Neuron (in vitro differentiated cells): ENCODE data around the gene PARG.

Experiments
- H2AFZ ChIP-seq: one replicate; pipeline ENCODE4 v1.6.1; 2013; ENCODE audit warnings: low read depth, mild to moderate bottlenecking, inconsistent platforms, low read length, moderate library complexity
- H3K27me3 ChIP-seq: one replicate; pipeline ENCODE4 v1.6.1; 2013; ENCODE audit warnings: low read length; ENCODE audit not compliant: insufficient read depth
- H3K36me3 ChIP-seq: one replicate; pipeline ENCODE4 v1.6.1; 2013; ENCODE audit warnings: low read length; ENCODE audit not compliant: insufficient read depth
- H3K4me1 ChIP-seq: one replicate; pipeline ENCODE4 v1.6.1; 2013; ENCODE audit warnings: low read length; ENCODE audit not compliant: insufficient read depth
- H3K4me3 ChIP-seq: 2 replicates; pipeline ENCODE4 v1.5.1; 2013; ENCODE audit warnings: mild to moderate bottlenecking, low read length, moderate library complexity
- H3K9me3 ChIP-seq: one replicate; pipeline ENCODE4 v1.6.1; 2013; ENCODE audit warnings: low read length

PARG gene

DNA sequence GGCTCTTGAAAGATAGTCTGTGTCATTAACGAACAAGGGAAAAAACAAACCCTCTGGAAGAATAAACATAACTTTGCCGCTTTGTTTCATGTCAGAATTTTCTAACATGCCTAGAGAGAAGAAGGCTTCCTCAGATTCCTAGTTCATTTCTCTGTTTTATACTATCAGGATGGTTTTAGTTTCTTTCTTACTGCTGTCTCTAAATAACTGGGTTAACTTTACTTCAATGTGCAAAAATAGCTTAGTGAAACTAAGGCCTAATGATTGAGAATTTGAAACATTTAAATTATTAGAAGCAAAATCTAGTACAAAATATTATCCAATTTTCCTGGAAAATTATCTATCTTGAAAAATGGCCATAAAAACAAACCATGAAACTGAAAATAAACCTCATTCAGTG lies 107.6 kb downstream of the PARG start:
- H3K9me3 ChIP-seq = no peaks in the 10 kb centered on the region
- H3K4me3 ChIP-seq = no peak overlapping the region
- no peaks in the 10 kb centered on the region for H3K27me3 ChIP-seq
- peaks cover 9% of the 10 kb centered on the region for H3K36me3 ChIP-seq
- no peak overlapping the region for H2AFZ ChIP-seq
- peaks cover 39% of the 10 kb centered on the region for H3K4me1 ChIP-seq

DNA sequence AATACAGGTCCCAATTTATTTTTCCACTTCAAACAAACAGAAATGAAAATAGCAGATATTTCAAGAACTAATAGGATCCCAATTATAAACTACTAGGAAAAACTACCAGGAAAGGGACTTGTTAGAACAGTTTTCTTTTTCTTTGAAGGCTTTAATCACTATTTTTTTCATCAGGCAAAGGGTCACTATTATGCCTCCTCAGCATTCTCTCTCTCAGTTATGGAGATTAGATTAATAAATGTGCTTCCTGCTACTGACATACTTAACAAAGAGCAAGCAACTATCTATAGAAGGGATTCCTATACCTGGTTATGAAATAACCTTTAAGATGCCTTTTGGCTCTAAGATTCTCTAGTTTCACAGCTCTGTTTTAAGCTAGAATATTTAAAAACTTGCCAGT lies 108.7 kb downstream of the PARG start:
- H2AFZ ChIP-seq = no peak overlapping the region
- no peaks in the 10 kb centered on the region for H3K9me3 ChIP-seq
- peaks cover 39% of the 10 kb centered on the region for H3K4me1 ChIP-seq
- H3K4me3 ChIP-seq = no peak overlapping the region
- peaks cover 10% of the 10 kb centered on the region for H3K36me3 ChIP-seq
- H3K27me3 ChIP-seq = no peaks in the 10 kb centered on the region

DNA sequence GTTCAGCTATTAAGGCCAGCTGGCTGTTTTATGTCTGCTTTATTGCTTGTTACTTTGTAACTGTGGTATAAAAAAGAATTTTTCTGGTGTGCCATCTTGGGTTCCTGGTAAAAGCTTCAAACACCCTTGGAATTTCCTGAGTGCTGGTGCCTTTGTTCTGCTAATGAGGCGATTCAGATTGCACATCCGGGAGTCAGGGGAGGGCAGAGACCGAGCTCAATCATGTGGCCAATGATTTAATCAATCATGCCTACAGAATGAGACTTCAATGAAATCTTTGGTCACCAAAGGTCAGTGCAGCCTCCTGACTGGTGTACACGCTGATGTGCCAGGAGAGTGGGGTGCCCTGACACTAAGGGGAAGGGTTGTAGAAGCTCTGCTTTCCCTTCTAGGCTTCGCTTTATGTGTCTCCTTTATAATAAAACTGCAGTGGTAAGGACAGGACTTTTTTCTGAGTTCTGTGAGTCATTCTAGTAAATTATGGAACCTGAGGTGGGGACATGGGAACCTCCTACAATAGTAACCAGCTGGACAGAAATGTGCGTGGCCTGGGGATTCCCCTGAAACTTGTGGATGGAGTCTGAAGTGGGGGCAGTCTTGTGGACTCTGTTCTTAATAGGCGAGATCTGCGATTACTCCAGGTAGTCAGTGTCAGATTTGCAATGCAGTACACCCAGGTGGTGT lies 110.3 kb downstream of the PARG start:
- Histone ChIP-seq H3K4me1 (peaks cover 39% of the 10 kb centered on the region), H3K36me3 (peaks cover 19% of the 10 kb centered on the region), H3K27me3 (no peaks in the 10 kb centered on the region), H3K9me3 (no peaks in the 10 kb centered on the region), H2AFZ (no peak overlapping the region), H3K4me3 (no peak overlapping the region)

DNA sequence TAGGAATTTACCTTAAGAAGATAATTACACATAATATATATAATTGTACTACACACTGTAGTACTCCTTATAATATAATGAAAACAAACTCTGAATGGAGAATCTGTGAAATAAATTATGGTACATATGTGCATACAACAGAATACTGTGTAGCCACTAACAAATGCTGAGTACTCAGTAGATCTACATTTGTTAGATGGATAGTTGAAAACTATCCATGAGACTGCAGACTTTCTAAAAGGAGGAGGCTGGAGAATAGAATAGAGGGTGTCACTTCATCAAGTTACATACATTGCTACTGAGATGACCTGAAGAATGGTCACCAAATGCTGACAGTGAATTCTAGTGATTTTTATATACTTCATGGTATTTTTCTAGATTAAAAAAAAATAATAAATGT lies 111.0 kb downstream of the PARG start:
- peaks cover 39% of the 10 kb centered on the region for H3K4me1 ChIP-seq
- no peaks in the 10 kb centered on the region for H3K27me3 ChIP-seq
- H3K36me3 ChIP-seq = peaks cover 22% of the 10 kb centered on the region
- no peak overlapping the region for H3K4me3 ChIP-seq
- no peaks in the 10 kb centered on the region for H3K9me3 ChIP-seq
- no peak overlapping the region for H2AFZ ChIP-seq

DNA sequence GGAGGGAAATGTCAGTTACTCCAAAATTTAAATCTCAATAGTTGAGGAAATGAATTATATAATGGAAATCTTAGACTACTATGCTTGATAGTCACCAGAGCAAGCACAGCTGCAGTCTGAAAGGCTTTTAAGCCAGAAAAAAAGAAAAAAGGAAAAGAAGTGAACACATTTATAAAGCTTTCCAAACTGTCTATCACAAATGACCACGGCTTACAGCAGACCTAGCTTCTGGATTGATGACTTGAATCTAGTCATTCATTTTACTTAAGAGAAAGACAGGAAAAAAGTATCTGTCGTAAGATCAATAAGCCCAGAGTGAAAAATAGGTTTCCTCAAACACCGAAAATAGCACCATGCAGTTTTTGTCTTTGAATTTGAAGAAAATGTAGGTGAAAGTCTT lies 111.8 kb downstream of the PARG start:
- Histone ChIP-seq H2AFZ (no peak overlapping the region), H3K4me3 (no peak overlapping the region), H3K9me3 (no peaks in the 10 kb centered on the region), H3K27me3 (no peaks in the 10 kb centered on the region), H3K36me3 (peaks cover 24% of the 10 kb centered on the region), H3K4me1 (peaks cover 39% of the 10 kb centered on the region)

DNA sequence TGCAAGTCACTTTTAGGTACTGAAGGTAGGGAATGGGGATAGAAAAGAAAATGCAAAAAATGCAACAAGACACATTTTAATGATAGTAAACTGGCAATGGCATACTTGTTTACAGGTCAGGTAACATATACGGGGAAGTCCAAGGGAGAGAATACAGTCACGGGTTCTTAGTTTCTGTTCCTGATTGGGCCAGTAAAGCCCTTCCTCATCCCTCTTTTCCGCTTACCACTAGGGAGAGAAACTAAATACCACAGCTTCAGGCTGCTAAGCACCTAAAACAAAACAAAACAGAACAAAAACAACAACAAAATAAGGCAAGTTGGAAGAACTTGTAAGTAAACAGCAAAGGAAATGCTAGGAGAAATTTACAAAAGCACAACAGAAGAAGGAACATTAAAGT lies 114.5 kb downstream of the PARG start:
- Histone ChIP-seq H3K36me3 (peaks cover 27% of the 10 kb centered on the region), H3K9me3 (peaks cover 3% of the 10 kb centered on the region), H3K27me3 (no peaks in the 10 kb centered on the region), H2AFZ (no peak overlapping the region), H3K4me3 (no peak overlapping the region), H3K4me1 (peaks cover 30% of the 10 kb centered on the region)

DNA sequence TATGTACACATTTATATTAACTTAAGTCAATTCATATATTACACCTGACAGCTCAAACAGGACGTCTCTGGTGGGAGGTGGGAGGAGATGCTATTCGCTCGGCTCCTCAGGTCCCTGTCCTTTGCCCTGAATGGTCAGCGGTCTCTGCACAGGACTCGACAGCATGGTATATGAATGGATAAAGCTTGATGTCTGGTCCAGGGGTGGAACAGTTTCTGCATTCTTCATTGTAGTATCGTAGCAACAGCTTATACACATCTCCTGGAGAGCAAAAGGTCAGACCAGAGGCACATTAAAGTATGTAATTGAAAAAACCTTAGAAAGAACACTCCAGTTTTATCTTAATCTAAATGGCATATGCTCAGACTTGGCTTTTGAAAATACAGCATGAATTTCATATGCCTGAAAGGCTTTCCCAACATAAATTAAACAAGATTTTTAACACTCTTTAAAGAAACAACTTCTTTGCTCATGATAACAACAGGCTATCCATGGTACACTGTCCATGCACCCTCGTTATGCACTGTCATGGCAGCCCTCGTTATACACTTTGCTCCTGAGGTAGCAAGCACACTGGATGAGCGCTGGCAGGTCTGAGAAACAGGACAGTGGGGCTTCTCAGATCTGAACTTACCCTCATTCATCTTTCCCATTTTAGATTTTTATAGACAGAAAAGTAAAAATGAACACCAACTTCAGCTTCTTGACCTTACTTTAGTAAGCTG lies 122.4 kb downstream of the PARG start:
- Histone ChIP-seq H3K36me3 (peaks cover 16% of the 10 kb centered on the region), H3K4me1 (peaks cover 38% of the 10 kb centered on the region), H3K27me3 (no peaks in the 10 kb centered on the region), H3K4me3 (no peak overlapping the region), H2AFZ (no peak overlapping the region), H3K9me3 (peaks cover 9% of the 10 kb centered on the region)

DNA sequence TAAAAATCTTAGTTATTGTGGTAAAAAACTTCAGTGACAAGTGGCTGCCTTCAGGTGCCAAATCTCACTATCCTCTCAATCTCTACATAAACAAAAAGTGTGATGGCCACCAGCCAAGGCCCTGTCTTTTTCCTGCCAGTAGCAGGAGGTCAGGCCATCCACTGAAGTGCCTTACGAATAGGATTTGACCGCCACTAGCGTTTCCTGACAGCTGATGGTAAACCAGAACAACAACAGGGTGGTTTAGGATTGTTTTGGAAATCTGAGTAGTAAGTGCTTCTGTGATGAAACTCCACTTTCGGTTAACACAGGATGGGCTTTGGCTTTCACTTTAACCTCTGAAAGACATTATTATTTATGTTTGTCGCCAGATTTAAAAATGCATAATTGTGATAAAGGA lies 124.0 kb downstream of the PARG start:
- Histone ChIP-seq H2AFZ (no peak overlapping the region), H3K27me3 (no peaks in the 10 kb centered on the region), H3K36me3 (peaks cover 20% of the 10 kb centered on the region), H3K9me3 (peaks cover 9% of the 10 kb centered on the region), H3K4me3 (no peak overlapping the region), H3K4me1 (peaks cover 38% of the 10 kb centered on the region)

DNA sequence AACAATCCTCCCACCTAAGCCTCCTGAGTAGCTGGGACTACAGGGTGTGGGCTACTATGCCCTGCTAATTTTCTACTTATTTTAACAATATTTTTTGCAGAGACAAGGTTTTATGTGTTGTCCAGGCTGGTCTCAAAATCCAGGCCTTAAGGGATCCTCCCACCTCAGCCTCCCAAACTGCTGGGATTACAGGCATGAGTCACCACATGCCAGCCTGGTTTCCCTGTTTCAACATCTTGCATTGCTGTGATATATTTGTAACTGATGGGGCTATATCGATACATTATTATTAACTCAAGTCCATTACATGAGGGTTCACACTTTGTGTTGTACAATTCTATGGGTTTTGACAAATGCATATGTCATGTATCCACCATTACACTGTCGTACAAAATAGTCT lies 137.8 kb downstream of the PARG start:
- no peaks in the 10 kb centered on the region for H3K27me3 ChIP-seq
- H2AFZ ChIP-seq = no peak overlapping the region
- no peaks in the 10 kb centered on the region for H3K9me3 ChIP-seq
- H3K4me1 ChIP-seq = no peaks in the 10 kb centered on the region
- H3K4me3 ChIP-seq = no peak overlapping the region
- no peaks in the 10 kb centered on the region for H3K36me3 ChIP-seq

DNA sequence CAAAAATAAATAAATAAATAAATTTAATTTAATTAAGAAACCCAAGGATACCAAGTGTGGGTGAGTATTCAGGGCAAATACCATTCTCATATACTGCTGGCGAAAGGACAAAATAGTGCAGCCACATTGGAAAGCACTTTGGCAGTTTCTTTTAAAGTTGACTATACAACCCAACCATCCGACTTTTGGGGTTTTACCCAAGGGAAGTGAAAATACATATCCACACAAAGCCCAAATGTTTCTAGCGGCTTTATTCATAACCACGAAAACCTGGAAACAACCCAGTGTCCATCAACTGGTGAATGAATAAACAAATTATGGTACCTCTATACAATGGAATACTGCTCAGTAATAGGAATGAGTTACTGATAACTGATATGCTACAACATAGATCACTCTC lies 143.6 kb downstream of the PARG start:
- H3K4me3 ChIP-seq = no peak overlapping the region
- no peak overlapping the region for H2AFZ ChIP-seq
- no peaks in the 10 kb centered on the region for H3K9me3 ChIP-seq
- H3K27me3 ChIP-seq = no peaks in the 10 kb centered on the region
- no peaks in the 10 kb centered on the region for H3K4me1 ChIP-seq
- H3K36me3 ChIP-seq = no peaks in the 10 kb centered on the region

DNA sequence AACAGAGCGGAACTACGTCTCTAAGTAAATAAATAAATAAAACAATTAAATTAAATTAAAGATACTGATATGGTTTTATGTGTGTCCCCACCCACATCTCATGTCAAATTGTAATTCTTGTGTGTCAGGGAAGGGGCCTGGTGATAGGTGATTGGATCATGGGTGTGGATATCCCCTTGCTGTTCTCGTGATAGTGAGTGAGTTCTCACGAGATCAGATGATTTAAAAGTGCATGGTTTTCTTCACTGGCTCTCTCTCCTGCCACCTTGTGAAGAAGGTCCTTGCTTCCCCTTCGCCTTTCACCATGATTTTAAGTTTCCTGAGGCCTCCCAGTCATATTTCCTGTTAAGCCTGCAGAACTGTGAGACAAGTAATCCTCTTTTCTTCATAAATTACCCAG lies 150.7 kb downstream of the PARG start:
- no peak overlapping the region for H3K4me3 ChIP-seq
- H3K27me3 ChIP-seq = no peaks in the 10 kb centered on the region
- H3K4me1 ChIP-seq = no peaks in the 10 kb centered on the region
- no peak overlapping the region for H2AFZ ChIP-seq
- no peaks in the 10 kb centered on the region for H3K36me3 ChIP-seq
- no peaks in the 10 kb centered on the region for H3K9me3 ChIP-seq

DNA sequence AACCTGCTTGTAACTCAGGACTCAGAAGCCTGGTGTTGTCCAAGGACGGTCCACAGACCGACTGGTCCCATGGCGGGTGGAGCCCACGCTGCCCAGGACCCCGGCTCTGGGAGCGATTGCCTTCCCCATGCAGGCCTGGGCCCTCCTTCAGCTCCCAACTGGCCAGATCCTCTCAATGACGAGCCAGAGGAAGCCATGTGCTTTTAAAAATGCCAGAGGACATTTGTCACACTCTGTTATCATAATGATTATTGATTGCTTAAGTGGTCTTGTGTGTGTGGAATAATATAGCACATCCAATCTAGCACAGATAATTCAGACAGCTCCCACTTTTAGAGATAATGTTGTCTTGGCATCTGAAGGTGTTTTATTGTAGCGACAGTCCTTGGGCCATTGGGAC lies 157.1 kb downstream of the PARG start:
- no peaks in the 10 kb centered on the region for H3K9me3 ChIP-seq
- no peak overlapping the region for H2AFZ ChIP-seq
- peaks cover 8% of the 10 kb centered on the region for H3K4me1 ChIP-seq
- H3K36me3 ChIP-seq = no peaks in the 10 kb centered on the region
- H3K4me3 ChIP-seq = no peak overlapping the region
- no peaks in the 10 kb centered on the region for H3K27me3 ChIP-seq

DNA sequence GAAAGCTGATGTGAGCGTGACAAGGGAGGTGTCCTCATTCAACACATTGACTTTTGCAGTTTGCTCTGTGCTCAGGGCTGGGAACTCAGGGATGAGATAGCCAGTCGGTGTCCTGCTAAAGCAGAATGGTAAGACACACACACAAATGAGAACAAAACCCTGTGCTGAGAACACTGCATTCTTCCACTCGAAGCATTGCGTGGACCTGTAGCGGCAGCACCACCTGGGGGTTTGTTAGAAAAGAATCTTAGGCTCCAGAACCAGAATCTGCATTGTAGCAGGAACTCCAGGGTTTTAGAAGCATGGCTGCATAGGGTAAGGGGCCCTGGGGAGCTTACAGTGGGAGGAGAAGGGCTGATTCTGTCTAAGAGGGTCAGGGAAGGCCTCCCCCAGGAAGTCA lies 158.2 kb downstream of the PARG start:
- H3K27me3 ChIP-seq = no peaks in the 10 kb centered on the region
- H3K36me3 ChIP-seq = no peaks in the 10 kb centered on the region
- no peak overlapping the region for H3K4me3 ChIP-seq
- H3K4me1 ChIP-seq = peaks cover 8% of the 10 kb centered on the region
- H3K9me3 ChIP-seq = no peaks in the 10 kb centered on the region
- H2AFZ ChIP-seq = no peak overlapping the region

DNA sequence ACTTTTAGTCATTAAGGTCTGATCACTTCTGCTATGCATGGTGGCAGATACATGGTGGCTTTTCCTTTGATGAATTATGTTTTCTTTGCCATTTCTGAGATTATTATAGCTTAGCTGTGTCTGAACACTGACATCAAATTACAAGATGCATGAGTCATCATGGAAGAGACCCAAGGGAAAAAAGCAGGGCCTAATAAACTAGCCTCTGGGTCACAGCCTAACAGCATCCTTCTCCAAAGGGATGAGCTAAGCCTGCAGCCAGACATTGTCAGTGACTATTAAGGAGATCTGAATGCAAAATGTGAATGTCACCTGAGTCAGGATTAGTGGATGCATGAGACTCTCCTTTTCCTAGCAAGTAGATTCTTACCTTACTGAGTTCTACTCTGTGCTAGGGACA lies 160.6 kb downstream of the PARG start:
- Histone ChIP-seq H3K9me3 (no peaks in the 10 kb centered on the region), H2AFZ (no peak overlapping the region), H3K27me3 (no peaks in the 10 kb centered on the region), H3K36me3 (no peaks in the 10 kb centered on the region), H3K4me3 (no peak overlapping the region), H3K4me1 (peaks cover 8% of the 10 kb centered on the region)
